Stimulated activated CD8-positive, alpha-beta memory T cell treated with anti-CD3 and anti-CD28 coated beads, Interleukin-4, amount 100 ng/mL, for 24 hours (primary cell): Measurements from ENCODE around the gene MREG.
"Not testable (repeated sequence)": the region's sequence is repeated elsewhere in the genome, so short reads cannot be mapped to it uniquely, and the experiment has no call there.

Source experiments
- DNase-seq: peaks from one replicate; pipeline ENCODE4 v3.0.0-alpha.2; 2020; ENCODE audit warnings: low read depth

Gene MREG

DNA sequence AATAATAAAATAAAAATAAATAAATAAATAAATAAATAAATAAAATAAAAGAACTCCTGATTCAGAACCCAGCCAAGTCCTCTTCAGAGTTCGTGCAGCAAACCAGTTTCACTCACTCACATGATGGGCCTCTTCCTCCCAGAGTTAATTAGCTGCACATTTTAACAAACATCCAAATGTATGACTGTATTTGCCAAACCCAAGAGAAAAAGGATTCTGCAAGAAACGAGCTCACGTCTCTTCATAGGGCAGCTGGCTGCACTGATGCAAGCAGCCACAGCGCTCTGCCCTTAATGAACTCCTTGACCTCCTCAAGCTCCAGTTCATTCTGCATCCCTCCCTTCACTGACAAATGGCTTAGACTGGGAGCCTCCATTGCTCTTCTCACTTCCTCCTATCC lies 55.1 kb downstream of the MREG start:
- no peak for DNase-seq

- not testable (repeated sequence) for DNase-seq
Observed at GRCh38 chr2:215957354-215958122, 55.8 kb downstream of the MREG start.

DNA sequence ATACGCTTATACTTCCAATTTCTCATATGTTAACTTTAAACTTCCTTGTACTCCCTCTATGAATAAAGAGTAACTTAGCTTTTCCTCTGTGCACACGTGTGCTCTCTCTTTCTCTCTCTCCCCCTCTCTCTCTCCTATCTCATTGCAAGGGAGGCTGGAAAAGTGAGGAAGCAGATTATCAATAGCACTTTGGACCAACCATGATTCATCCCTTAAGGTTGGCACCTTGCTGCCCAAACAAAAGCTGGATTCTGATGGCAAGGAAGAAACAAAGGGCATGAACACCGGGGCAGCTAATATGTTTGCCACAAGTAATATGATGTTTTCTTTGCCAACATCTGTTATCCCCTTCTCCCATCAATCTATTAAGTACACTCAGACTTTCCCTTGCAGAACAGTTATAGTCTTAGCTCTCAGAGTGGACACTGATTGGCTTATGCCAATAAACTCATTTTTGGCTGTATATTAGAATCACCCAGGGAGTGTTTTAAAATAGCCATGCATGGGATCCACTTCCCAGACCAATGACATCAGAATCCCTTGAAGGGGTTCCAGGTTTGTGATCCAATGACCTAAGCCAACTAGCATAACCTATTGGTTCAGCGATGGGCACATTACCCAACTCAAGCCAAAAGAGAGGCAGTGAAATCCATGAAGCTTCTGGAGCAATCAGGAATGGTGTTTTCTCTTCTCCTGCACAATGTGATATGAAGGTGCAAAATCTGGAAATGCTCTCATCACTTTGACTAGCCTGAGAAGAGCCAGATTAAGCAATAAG lies 60.3 kb downstream of the MREG start:
- no peak for DNase-seq

DNA sequence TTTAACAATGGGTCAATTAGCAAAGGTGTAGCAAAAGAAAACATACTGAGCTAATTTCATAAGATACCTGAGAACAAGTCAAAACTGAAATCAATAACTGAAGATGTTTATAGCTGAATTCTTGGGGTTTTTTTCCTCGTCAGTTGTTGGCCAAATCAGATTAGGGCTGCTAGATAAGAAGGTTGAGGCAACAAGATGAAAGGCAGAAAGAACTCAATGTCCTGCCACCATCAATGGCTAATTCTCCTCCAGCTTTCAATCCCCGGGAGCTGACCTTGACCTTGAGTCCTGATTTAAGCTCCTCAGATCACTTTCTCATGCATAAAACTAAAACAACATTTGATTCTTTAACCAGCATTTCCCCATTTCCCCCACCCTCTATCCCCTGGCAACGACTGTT lies 61.8 kb downstream of the MREG start:
- DNase-seq = no peak

- no peak for DNase-seq
Observed at GRCh38 chr2:215949991-215950404, 63.4 kb downstream of the MREG start.

DNA sequence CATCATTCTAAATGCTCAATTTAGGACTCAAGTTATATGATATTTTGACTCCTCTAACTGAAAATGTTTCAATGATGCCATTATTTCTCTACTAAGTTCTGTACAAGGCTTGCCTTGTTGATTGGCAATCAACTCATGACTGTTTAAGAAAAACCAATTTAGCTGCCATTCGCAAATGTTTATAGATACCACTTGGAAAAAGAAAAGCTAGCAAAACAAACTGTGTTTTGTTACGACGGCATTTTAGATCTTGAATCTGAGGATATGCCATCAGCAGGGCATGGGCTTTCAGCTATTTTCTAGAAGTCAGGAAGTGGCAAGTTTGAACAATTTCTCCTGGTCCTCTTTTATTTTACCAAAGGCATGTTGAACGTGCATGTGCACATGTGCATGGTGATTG lies 65.3 kb downstream of the MREG start:
- DNase-seq = no peak

DNA sequence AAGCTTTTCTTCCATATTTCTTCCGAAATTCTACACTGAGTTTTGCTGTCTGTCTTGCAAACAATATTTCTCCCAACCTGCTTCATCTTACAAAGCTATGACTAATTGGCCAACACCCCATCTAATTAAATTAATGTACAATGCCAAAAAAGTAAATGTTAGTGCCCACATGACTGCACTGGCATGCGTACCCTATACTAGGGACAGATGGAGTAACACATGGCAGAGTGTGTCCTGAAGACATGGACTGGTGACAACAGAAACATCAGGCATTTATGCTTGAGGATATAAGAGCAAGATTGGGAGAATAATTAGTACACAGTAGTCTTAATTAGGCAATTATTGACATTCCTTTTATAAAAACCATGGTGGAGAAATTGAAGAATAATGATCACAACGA lies 66.8 kb downstream of the MREG start:
- no peak for DNase-seq

DNA sequence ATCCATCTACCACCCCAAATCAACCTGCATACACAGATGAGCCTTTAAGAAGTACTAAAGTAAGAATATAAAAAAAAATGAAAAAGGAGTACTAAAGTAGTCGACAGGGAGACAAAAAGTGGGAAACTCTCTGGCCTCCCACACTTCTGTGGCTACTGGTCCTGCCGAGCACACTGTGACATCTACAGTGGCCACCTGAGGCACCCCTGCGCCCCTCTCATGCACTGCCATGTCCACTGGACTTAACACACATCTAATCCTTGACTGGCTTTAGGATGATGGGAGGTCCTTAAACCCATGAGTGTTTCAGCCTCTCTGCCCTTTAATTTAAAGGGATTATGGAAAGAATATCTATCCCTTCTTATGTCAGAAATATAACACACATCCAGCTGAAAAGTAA lies 71.2 kb downstream of the MREG start:
- no peak for DNase-seq

GRCh38 chr2:215941726-215942125 lies 71.6 kb downstream of the MREG start:
- no peak for DNase-seq

GRCh38 chr2:215940645-215941184 lies 72.6 kb downstream of the MREG start:
- no peak for DNase-seq

DNA sequence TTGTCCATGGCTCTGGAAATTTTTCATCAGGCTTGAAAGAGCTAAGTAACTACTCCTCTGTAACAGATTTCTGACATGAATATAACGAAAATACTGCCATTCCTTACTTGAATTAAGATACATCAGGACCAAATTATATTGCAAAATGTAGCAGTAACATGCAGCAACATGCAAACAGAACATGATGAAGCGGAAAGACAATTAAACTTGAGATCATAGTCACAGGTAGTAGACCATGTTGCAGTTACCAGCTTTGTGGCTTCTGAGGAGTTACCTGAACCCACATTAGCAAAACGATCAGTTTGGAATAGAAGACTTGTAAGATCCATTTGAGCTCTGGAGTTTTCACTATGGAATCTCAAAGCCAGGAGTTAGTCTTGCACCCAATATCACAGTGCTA lies 76.2 kb downstream of the MREG start:
- no peak for DNase-seq

DNA sequence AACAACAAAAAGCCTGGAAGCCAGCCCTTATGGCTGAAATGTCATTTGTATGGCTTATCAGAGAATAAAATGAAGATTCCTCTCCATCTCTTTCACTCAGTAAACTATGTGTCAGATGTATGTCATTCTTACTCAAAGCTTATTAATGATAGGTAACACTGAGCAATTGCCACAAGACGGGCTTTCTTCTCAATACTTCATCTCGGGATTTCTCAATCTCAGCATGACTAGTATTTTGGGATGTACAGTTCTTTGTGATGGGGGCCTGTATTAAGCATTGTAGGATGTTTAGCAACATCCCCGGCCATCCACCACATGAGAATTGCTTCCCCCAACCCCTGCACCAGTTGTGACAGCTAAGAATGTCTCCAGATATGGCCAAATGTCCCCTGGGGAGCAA lies 80.2 kb downstream of the MREG start:
- no peak for DNase-seq

DNA sequence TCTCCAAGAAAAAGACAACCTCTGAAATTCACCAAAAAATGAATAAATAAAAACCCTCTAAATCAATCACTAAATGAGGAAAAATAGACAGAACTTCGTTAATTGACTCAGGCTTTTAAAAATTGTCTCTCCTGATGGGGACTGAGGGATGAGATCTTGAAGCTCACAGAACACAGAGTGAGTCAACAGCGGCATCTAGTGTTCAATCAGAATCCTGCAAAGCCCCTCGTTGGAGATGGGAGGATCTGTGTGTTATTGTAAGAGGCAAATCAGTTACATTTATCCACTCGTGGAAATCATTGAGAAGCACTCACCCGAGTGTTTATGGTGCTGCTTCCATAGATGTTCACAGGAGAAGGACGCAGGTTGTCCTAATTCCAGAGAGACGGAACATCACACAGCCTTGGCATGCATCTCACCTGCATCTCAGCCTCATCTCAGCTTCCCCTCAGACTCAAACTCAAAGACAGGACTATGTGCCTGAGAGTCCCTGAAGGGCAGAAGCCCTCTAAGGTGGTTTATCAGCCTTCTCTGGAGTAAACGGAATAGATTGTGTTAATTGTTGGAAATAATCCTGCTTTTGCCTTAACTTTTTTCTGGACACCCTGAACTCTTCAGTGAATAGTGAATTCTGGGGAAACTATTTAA lies 82.0 kb downstream of the MREG start:
- DNase-seq = no peak

DNA sequence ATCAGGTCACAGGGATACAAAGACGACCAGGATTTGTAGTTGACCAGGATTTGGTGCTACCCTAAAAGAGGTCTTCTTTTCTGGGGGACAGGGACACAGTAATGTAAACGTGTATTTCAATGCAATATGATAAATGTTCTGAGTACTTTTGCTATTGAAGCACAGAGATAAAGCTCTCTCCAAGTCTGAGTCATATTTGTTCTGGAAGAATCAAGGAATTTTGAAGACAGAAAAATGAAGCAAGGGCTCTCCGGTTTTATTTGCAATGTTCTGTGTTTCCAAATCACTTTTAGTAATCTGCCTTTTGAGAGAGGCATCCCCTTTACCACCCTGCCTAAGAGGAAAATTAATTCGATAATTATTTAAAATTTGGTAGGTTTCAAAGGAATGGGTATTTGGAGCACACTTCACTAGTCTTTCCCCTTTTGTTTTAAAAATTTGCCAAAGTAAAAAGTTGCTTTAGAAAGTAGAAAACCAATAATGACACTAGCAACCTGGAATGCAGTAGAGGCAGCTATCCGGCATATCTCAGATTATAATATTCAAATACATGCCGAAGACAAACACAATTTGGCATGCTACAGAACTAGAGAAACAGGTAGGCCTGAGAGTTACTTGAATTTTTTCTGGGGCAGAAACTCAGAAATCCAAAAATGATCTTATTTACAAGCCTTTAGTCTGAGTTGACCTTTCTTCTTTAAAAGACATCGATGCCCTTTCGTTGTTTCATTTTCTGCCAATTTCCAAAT lies 82.7 kb downstream of the MREG start:
- DNase-seq = no peak

DNA sequence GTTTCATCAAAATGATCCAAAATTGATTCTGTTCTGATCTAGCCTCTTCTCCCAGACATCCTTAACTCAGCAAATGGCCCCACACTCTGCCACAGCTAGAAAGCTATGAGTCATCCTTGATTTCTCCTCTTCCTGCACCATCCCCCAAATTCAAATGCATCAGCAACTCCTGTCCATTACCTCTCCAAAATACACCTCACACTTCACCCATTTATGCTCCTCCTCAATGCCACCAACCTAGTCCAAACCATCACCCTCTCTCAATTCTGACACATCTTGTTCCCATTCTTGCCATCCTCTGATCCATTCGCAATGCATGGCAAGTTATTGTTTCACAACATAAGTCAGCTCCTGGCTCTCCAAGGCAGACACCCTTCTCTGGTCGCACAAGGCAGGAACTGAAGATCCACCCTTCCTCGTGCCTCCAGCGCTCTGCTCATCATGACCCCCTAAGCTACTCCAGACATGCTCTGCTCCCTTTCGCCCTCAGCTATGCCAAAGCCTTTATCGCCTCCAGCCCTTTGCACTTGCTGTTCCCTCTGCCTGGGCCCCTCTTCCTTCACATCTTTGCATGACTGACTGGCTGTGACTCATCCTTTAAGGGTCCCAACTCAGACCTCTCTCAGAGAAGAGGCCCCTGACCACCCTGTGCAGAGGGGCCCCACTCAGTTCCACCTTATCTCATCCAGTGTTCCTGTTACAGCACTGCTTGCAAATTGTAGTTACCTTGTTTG lies 83.6 kb downstream of the MREG start:
- DNase-seq = no peak

DNA sequence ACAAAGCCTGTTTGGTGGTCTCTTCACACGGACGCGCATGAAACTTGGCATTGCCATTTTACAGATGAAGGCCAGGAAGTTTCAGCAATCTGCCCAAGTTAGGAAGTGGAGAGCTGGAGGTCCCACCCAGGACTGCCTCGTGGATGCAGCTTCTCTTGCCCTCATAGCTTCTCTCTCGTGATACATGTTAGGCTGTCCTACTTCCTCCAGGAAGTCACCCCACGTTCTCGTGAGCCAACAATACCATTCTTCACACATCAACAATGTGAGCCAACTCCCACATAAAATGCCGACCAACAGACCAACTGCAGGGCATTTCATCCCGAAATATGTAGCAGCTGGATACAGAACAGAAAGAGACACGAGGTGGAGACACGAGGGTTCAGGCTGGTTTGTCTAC lies 85.3 kb downstream of the MREG start:
- DNase-seq = no peak

DNA sequence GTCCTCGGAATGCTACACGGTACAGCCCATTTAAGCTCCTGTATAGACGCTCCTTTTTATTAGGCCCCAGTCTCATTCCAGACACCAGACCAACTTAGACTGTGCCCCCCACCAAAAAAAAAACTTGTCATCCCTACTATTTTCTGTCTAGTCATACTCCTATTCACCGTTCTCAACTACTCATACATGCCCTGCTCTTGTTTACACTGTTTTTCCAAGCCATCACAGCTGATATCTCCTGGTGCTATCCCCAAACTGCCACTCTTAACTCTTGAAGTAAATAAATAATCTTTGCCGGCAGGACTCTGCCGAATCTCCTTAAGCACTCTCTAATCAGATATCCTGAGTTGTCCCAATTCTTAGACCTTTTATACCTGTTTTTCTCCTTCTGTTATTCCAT lies 86.4 kb downstream of the MREG start:
- DNase-seq = not testable (repeated sequence)

GRCh38 chr2:215921895-215922294 lies 91.5 kb downstream of the MREG start:
- DNase-seq = no peak

DNA sequence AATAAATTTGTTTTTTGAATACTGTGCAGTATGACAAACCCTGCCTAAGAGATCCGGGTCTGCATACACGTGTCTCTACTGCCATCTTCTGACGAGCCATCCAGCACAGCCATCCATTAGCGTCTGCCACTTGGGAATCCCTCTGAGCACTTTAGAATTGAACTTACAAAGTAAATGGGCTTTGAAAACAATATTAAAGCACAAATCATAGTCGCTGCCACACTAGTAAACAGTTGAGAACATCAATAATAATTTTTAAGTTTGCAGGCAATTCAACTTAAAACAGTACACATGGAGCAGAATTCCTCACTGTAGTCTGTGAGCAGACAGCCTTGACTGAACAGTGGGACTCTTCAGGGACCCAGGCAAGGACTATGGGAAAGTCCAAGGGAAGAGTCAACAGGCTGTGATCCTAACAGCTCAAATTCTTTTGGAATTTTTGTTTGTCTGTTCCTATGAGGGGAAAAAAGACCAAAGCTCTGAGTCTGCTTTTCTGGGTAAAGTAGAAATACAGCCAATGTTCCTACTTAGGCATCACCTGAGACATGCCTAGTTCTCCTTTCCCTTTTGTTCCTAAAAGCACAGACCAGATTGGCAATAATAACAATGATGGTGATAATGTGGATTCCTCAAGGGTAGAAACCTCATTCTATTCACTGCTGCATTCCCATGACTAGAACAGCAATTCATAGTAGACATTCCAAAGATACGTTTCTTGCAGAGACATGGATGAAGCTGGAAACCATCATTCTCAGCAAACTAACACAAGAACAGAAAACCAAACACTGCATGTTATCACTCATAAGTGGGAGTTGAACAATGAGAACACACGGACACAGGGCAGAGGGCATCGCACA lies 92.9 kb downstream of the MREG start:
- DNase-seq = peak; percentile 19

GRCh38 chr2:215919624-215920243 lies 93.6 kb downstream of the MREG start:
- no peak for DNase-seq
